OCI-LY3 (cell line): ENCODE results near the gene ELAVL2.

Source experiments
- H2AFZ ChIP-seq: fragments of 200-600, 300-600 bp; shearing (Covaris generic); 2 replicates; pipeline ENCODE4 v1.6.0; 2014; ENCODE audit warnings: antibody characterized with exemption, low read depth, low read length
- H3K27ac ChIP-seq: fragments of 200-600, 300-600 bp; sonication (generic); 2 replicates; pipeline ENCODE4 v1.5.1; 2014; ENCODE audit warnings: mild to moderate bottlenecking, low read length, moderate library complexity, mixed read lengths
- H3K27me3 ChIP-seq: fragments of 200-600, 300-600 bp; sonication (generic); 2 replicates; pipeline ENCODE4 v1.6.1; 2014; ENCODE audit warnings: low read depth, low read length, mixed read lengths
- H3K36me3 ChIP-seq: fragments of 200-600, 300-600 bp; sonication (generic); replicated peaks from 2 replicates; pipeline ENCODE3; 2014; ENCODE audit warnings: low read depth, low read length, mixed read lengths
- H3K4me1 ChIP-seq: fragments of 300-600, 200-600 bp; sonication (generic); 2 replicates; pipeline ENCODE4 v1.6.1; 2014; ENCODE audit warnings: low read length, mixed read lengths
- H3K4me2 ChIP-seq: fragments of 200-600, 300-600 bp; sonication (generic); 2 replicates; pipeline ENCODE4 v1.6.1; 2014; ENCODE audit warnings: low read length, mixed read lengths
- H3K4me3 ChIP-seq: fragments of 300-600, 200-600 bp; sonication (generic); 2 replicates; pipeline ENCODE4 v1.5.1; 2014; ENCODE audit warnings: antibody characterized with exemption, mild to moderate bottlenecking, low read length, moderate library complexity
- H3K79me2 ChIP-seq: fragments of 300-600, 200-600 bp; shearing (Covaris generic); 2 replicates; pipeline ENCODE4 v1.6.1; 2014; ENCODE audit warnings: mild to moderate bottlenecking, low read length, mixed read lengths
- H3K9ac ChIP-seq: fragments of 300-600, 200-600 bp; shearing (Covaris generic); 2 replicates; pipeline ENCODE4 v1.6.0; 2014; ENCODE audit warnings: mild to moderate bottlenecking, low read length, moderate library complexity
- H3K9me3 ChIP-seq: fragments of 200-600, 300-600 bp; shearing (Covaris generic); 2 replicates; pipeline ENCODE4 v1.6.1; 2014; ENCODE audit warnings: low read length, mixed read lengths; ENCODE audit not compliant: insufficient read depth
- H4K20me1 ChIP-seq: fragments of 200-600, 300-600 bp; sonication (generic); 2 replicates; pipeline ENCODE4 v1.6.1; 2016; ENCODE audit warnings: low read length, mixed read lengths; ENCODE audit not compliant: insufficient read depth
- EZH2phosphoT487 ChIP-seq: fragments of 200-600 bp; shearing (Covaris generic); IDR thresholded peaks from 2 replicates; pipeline ENCODE4 v1.6.1; 2018; ENCODE audit warnings: antibody characterized with exemption, mixed run types, low read depth
- TF ChIP-seq, protein P1 (sequence below): fragments of 200-600, 300-600 bp; sonication (generic); IDR thresholded peaks from 2 replicates; pipeline ENCODE4 v1.5.1; 2014; ENCODE audit warnings: antibody characterized with exemption, low read length, low read depth

The ELAVL2 gene

DNA sequence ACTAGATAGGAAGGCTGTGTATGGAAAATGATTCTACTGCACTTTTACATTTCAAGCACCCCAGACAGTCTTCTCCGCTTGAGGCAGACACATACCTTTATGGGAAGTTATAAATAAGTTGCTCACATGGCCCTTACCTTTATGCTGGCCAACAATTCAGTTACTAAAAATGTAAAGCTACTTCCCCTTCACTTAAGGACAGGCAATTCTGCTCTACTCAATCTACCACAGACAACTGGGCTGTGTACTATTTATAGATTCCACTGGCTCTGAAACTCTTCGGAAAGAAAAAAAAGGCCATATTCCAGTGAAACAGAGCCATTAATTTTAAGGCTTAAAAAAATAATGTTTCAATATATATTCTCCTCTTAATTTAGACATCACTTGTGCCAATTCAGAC lies 59.4 kb downstream of the ELAVL2 start:
- Histone ChIP-seq H3K36me3 (no peaks in the 10 kb centered on the region), H3K79me2 (no peaks in the 10 kb centered on the region), H3K27me3 (no peaks in the 10 kb centered on the region), H2AFZ (no peak overlapping the region), H3K9ac (no peak overlapping the region), H3K27ac (no peak overlapping the region), H3K9me3 (no peaks in the 10 kb centered on the region), H3K4me3 (no peak overlapping the region), H3K4me2 (no peak overlapping the region), H4K20me1 (no peaks in the 10 kb centered on the region), H3K4me1 (no peaks in the 10 kb centered on the region)
- TF ChIP-seq, protein P1, sequence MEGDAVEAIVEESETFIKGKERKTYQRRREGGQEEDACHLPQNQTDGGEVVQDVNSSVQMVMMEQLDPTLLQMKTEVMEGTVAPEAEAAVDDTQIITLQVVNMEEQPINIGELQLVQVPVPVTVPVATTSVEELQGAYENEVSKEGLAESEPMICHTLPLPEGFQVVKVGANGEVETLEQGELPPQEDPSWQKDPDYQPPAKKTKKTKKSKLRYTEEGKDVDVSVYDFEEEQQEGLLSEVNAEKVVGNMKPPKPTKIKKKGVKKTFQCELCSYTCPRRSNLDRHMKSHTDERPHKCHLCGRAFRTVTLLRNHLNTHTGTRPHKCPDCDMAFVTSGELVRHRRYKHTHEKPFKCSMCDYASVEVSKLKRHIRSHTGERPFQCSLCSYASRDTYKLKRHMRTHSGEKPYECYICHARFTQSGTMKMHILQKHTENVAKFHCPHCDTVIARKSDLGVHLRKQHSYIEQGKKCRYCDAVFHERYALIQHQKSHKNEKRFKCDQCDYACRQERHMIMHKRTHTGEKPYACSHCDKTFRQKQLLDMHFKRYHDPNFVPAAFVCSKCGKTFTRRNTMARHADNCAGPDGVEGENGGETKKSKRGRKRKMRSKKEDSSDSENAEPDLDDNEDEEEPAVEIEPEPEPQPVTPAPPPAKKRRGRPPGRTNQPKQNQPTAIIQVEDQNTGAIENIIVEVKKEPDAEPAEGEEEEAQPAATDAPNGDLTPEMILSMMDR: no peak
- TF ChIP-seq EZH2phosphoT487: no peak

DNA sequence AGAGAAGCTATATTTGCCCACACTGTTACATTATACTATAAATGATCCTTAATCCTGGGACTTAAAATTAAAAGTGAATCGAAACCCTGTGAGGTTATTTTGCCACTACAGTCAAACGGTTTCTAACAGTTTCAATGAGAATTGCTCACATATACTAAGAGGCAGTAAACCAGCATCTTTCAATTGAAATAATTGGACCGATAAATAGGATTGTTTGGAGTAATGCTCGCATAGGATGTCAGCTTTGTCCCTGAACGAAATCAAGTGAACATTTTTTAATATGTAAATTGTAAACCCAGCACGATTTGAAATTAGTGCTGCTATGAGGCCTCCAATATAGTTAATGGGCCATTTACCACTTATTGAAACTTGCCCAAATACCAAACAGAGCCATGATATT lies 60.5 kb downstream of the ELAVL2 start:
- Histone ChIP-seq H3K4me1 (no peaks in the 10 kb centered on the region), H2AFZ (no peak overlapping the region), H3K27ac (no peak overlapping the region), H3K9me3 (no peaks in the 10 kb centered on the region), H4K20me1 (no peaks in the 10 kb centered on the region), H3K36me3 (no peaks in the 10 kb centered on the region), H3K79me2 (no peaks in the 10 kb centered on the region), H3K9ac (no peak overlapping the region), H3K27me3 (no peaks in the 10 kb centered on the region), H3K4me2 (no peak overlapping the region), H3K4me3 (no peak overlapping the region)
- no peak for TF ChIP-seq EZH2phosphoT487
- TF ChIP-seq, protein P1: no peak

DNA sequence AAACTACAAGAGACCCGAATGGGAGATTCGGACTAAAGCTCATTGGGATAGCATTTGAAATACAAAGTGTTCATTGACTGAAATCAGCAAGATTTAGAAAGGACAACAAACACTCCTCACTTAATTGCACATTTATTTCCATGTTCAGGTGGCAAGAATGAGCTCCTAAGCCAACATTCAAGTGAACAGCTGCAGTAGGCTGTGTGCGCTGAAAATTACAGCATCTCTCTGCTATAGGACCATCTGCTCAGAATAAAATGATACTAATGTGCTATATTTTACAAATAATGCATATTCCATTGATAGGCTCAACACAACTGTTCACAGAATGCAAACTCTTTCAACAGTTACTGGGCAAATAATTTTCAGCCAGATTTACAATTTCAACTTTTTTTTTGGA lies 61.8 kb downstream of the ELAVL2 start:
- H3K4me1 ChIP-seq: no peaks in the 10 kb centered on the region
- no peaks in the 10 kb centered on the region for H3K36me3 ChIP-seq
- H3K79me2 ChIP-seq: no peaks in the 10 kb centered on the region
- H3K4me3 ChIP-seq: no peak overlapping the region
- TF ChIP-seq EZH2phosphoT487: no peak
- TF ChIP-seq, protein P1: no peak
- no peaks in the 10 kb centered on the region for H3K9me3 ChIP-seq
- no peaks in the 10 kb centered on the region for H3K27me3 ChIP-seq
- H2AFZ ChIP-seq: no peak overlapping the region
- no peak overlapping the region for H3K9ac ChIP-seq
- no peaks in the 10 kb centered on the region for H4K20me1 ChIP-seq
- no peak overlapping the region for H3K27ac ChIP-seq
- H3K4me2 ChIP-seq: no peak overlapping the region

DNA sequence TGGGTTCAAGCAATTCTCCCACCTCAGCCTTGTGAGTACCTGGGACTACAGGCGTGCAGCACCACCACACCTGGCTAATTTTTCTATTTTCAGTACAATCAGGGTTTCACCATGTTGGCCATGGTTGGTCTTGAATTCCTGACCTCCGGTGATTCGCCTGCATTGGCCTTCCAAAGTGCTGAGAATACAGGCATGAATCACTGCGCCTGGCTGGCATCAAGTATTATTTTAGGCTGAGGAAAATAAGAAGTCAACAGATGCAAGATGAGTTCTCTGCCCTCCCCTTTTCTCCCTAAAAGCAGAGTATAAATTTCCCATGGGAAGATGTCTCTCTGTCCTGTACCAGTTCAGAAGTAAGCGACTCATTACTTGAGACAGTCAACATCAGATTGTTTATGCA lies 71.5 kb downstream of the ELAVL2 start:
- H3K4me2 ChIP-seq: no peak overlapping the region
- TF ChIP-seq EZH2phosphoT487: no peak
- TF ChIP-seq, protein P1: no peak
- H3K9ac ChIP-seq: no peak overlapping the region
- H4K20me1 ChIP-seq: no peaks in the 10 kb centered on the region
- H3K4me1 ChIP-seq: no peaks in the 10 kb centered on the region
- H3K27me3 ChIP-seq: no peaks in the 10 kb centered on the region
- H3K36me3 ChIP-seq: no peaks in the 10 kb centered on the region
- no peak overlapping the region for H2AFZ ChIP-seq
- no peaks in the 10 kb centered on the region for H3K9me3 ChIP-seq
- H3K4me3 ChIP-seq: no peak overlapping the region
- H3K27ac ChIP-seq: no peak overlapping the region
- no peaks in the 10 kb centered on the region for H3K79me2 ChIP-seq
